ENCODE data around the gene CACNG7. TPM values are rescaled to one million over a fixed set of nuclear protein-coding genes. Genes with fewer than 3 reads are reported as not detected.

The CACNG7 gene
- total RNA-seq, 2 donors from 2014 or later: not detected

GRCh38 chr19:53883231-53883661, 25.8 kb upstream of the CACNG7 start:
- no peak overlapping the region for H3K27ac Mint-ChIP-seq
- peaks cover 12% of the 10 kb centered on the region for H3K4me1 Mint-ChIP-seq (ENCODE audit: low read depth)
- DNase-seq (no peak), ATAC-seq (replicated peaks in 1 of 2) (no peak)
- peaks cover 15% of the 10 kb centered on the region for H3K27me3 Mint-ChIP-seq (ENCODE audit: low read depth)
- no peak overlapping the region for H3K4me3 Mint-ChIP-seq
- H3K9me3 Mint-ChIP-seq: no peaks in the 10 kb centered on the region
- H3K36me3 Mint-ChIP-seq (ENCODE audit: insufficient read depth in 2 of 2): no peaks in the 10 kb centered on the region

- ATAC-seq (replicated peaks in 1 of 2) (no peak), DNase-seq (no peak)
- peaks cover 15% of the 10 kb centered on the region for H3K27me3 Mint-ChIP-seq (ENCODE audit: low read depth)
- H3K4me1 Mint-ChIP-seq (ENCODE audit: low read depth): peaks cover 10% of the 10 kb centered on the region
- H3K4me3 Mint-ChIP-seq: peak overlapping the region in 1 of 2 donors; percentile 3
- H3K36me3 Mint-ChIP-seq (ENCODE audit: insufficient read depth in 2 of 2): no peaks in the 10 kb centered on the region
- no peaks in the 10 kb centered on the region for H3K9me3 Mint-ChIP-seq
- H3K27ac Mint-ChIP-seq: no peak overlapping the region
Observed at GRCh38 chr19:53883741-53884140, 25.3 kb upstream of the CACNG7 start.

- peaks cover 5% of the 10 kb centered on the region for H3K4me1 Mint-ChIP-seq (ENCODE audit: low read depth)
Observed at GRCh38 chr19:53884256-53884655, 24.8 kb upstream of the CACNG7 start.

GRCh38 chr19:53885036-53885435, 24.0 kb upstream of the CACNG7 start:
- no peak overlapping the region for H3K4me3 Mint-ChIP-seq
- no peaks in the 10 kb centered on the region for H3K36me3 Mint-ChIP-seq (ENCODE audit: insufficient read depth in 2 of 2)
- ATAC-seq (replicated peaks in 1 of 2): no peak
- no peak for DNase-seq
- H3K4me1 Mint-ChIP-seq (ENCODE audit: low read depth): peaks cover 5% of the 10 kb centered on the region
- H3K9me3 Mint-ChIP-seq: no peaks in the 10 kb centered on the region
- H3K27ac Mint-ChIP-seq: no peak overlapping the region
- peaks cover 15% of the 10 kb centered on the region for H3K27me3 Mint-ChIP-seq (ENCODE audit: low read depth)

More at GRCh38 chr19:53884256-53884655, 24.8 kb upstream of the CACNG7 start:
- DNase-seq (no peak), ATAC-seq (replicated peaks in 1 of 2) (no peak)
- H3K9me3 Mint-ChIP-seq: no peaks in the 10 kb centered on the region
- H3K27me3 Mint-ChIP-seq (ENCODE audit: low read depth): peaks cover 15% of the 10 kb centered on the region
- H3K27ac Mint-ChIP-seq: no peak overlapping the region
- H3K36me3 Mint-ChIP-seq (ENCODE audit: insufficient read depth in 2 of 2): no peaks in the 10 kb centered on the region
- H3K4me3 Mint-ChIP-seq: no peak overlapping the region

GRCh38 chr19:53892301-53892980, 16.6 kb upstream of the CACNG7 start:
- H3K4me1 Mint-ChIP-seq (ENCODE audit: low read depth): no peaks in the 10 kb centered on the region
- H3K27me3 Mint-ChIP-seq (ENCODE audit: low read depth): peaks cover 51% of the 10 kb centered on the region
- DNase-seq (no peak), ATAC-seq (replicated peaks in 1 of 2) (no peak)
- H3K4me3 Mint-ChIP-seq: no peak overlapping the region
- H3K27ac Mint-ChIP-seq: no peak overlapping the region
- H3K9me3 Mint-ChIP-seq: no peaks in the 10 kb centered on the region
- H3K36me3 Mint-ChIP-seq (ENCODE audit: insufficient read depth in 2 of 2): no peaks in the 10 kb centered on the region

GRCh38 chr19:53892981-53893325, 16.1 kb upstream of the CACNG7 start:
- DNase-seq (no peak), ATAC-seq (replicated peaks in 1 of 2) (no peak)
- Mint-ChIP-seq H3K27me3 (ENCODE audit: low read depth) (peaks cover 56% of the 10 kb centered on the region), H3K9me3 (no peaks in the 10 kb centered on the region), H3K4me1 (ENCODE audit: low read depth) (peaks cover 3% of the 10 kb centered on the region), H3K27ac (no peak overlapping the region), H3K4me3 (no peak overlapping the region), H3K36me3 (ENCODE audit: insufficient read depth in 2 of 2) (no peaks in the 10 kb centered on the region)

GRCh38 chr19:53894707-53895106, 14.4 kb upstream of the CACNG7 start:
- Mint-ChIP-seq H3K27ac (no peak overlapping the region), H3K27me3 (ENCODE audit: low read depth) (peaks cover 67% of the 10 kb centered on the region), H3K4me1 (ENCODE audit: low read depth) (peaks cover 9% of the 10 kb centered on the region), H3K4me3 (no peak overlapping the region), H3K9me3 (no peaks in the 10 kb centered on the region), H3K36me3 (ENCODE audit: insufficient read depth in 2 of 2) (no peaks in the 10 kb centered on the region)
- no peak for ATAC-seq (replicated peaks in 1 of 2)
- DNase-seq: no peak

GRCh38 chr19:53896682-53897081, 12.4 kb upstream of the CACNG7 start:
- no peak for ATAC-seq (replicated peaks in 1 of 2)
- Mint-ChIP-seq H3K4me1 (ENCODE audit: low read depth) (peaks cover 9% of the 10 kb centered on the region), H3K27me3 (ENCODE audit: low read depth) (peaks cover 59% of the 10 kb centered on the region), H3K4me3 (no peak overlapping the region), H3K36me3 (ENCODE audit: insufficient read depth in 2 of 2) (no peaks in the 10 kb centered on the region), H3K9me3 (no peaks in the 10 kb centered on the region), H3K27ac (no peak overlapping the region)
- no peak for DNase-seq

GRCh38 chr19:53897459-53897858, 11.6 kb upstream of the CACNG7 start:
- Mint-ChIP-seq H3K9me3 (no peaks in the 10 kb centered on the region), H3K27me3 (ENCODE audit: low read depth) (peaks cover 57% of the 10 kb centered on the region), H3K36me3 (ENCODE audit: insufficient read depth in 2 of 2) (no peaks in the 10 kb centered on the region), H3K4me1 (ENCODE audit: low read depth) (peaks cover 9% of the 10 kb centered on the region), H3K4me3 (no peak overlapping the region), H3K27ac (no peak overlapping the region)
- no peak for ATAC-seq (replicated peaks in 1 of 2)
- DNase-seq: no peak

- H3K4me3 Mint-ChIP-seq: no peak overlapping the region
- peaks cover 53% of the 10 kb centered on the region for H3K27me3 Mint-ChIP-seq (ENCODE audit: low read depth)
- ATAC-seq (replicated peaks in 1 of 2): no peak
- no peak for DNase-seq
- peaks cover 9% of the 10 kb centered on the region for H3K4me1 Mint-ChIP-seq (ENCODE audit: low read depth)
- H3K9me3 Mint-ChIP-seq: no peaks in the 10 kb centered on the region
- no peak overlapping the region for H3K27ac Mint-ChIP-seq
- H3K36me3 Mint-ChIP-seq (ENCODE audit: insufficient read depth in 2 of 2): no peaks in the 10 kb centered on the region
Observed at GRCh38 chr19:53898166-53898565, 10.9 kb upstream of the CACNG7 start.

GRCh38 chr19:53898636-53899341, 10.3 kb upstream of the CACNG7 start:
- Mint-ChIP-seq H3K4me3 (no peak overlapping the region), H3K9me3 (no peaks in the 10 kb centered on the region), H3K4me1 (ENCODE audit: low read depth) (peaks cover 9% of the 10 kb centered on the region), H3K36me3 (ENCODE audit: insufficient read depth in 2 of 2) (no peaks in the 10 kb centered on the region), H3K27ac (no peak overlapping the region), H3K27me3 (ENCODE audit: low read depth) (peaks cover 53% of the 10 kb centered on the region)
- DNase-seq (no peak), ATAC-seq (replicated peaks in 1 of 2) (no peak)

GRCh38 chr19:53900191-53900860, 8.8 kb upstream of the CACNG7 start:
- DNase-seq (no peak), ATAC-seq (replicated peaks in 1 of 2) (no peak)
- H3K27ac Mint-ChIP-seq: no peak overlapping the region
- H3K9me3 Mint-ChIP-seq: no peaks in the 10 kb centered on the region
- no peak overlapping the region for H3K4me3 Mint-ChIP-seq
- peaks cover 9% of the 10 kb centered on the region for H3K4me1 Mint-ChIP-seq (ENCODE audit: low read depth)
- H3K27me3 Mint-ChIP-seq (ENCODE audit: low read depth): peaks cover 55% of the 10 kb centered on the region
- H3K36me3 Mint-ChIP-seq (ENCODE audit: insufficient read depth in 2 of 2): no peaks in the 10 kb centered on the region

GRCh38 chr19:53903055-53903680, 5.9 kb upstream of the CACNG7 start:
- peak; percentile 36 to 40 for DNase-seq
- Mint-ChIP-seq H3K4me3 (no peak overlapping the region), H3K36me3 (ENCODE audit: insufficient read depth in 2 of 2) (no peaks in the 10 kb centered on the region), H3K9me3 (no peaks in the 10 kb centered on the region), H3K27me3 (ENCODE audit: low read depth) (peaks cover 60% of the 10 kb centered on the region), H3K4me1 (ENCODE audit: low read depth) (peaks cover 28% of the 10 kb centered on the region), H3K27ac (no peak overlapping the region)
- no peak for ATAC-seq (replicated peaks in 1 of 2)

Measured in activated T-cell treated with anti-CD3 and anti-CD28 coated beads, Interleukin-2, amount 50 U/mL, for 72 hours (primary cell).